Astrocyte of the cerebellum (primary cell): ENCODE data around the gene RNASE8.

Experiments
- DNase-seq: peaks from one replicate; pipeline ENCODE4 v3.0.0-alpha.2; 2011; ENCODE audit warnings: low read depth
- H3K4me3 ChIP-seq: 2 replicates; pipeline ENCODE4 v1.5.1; 2011; ENCODE audit warnings: mild to moderate bottlenecking, low read depth, low read length, moderate library complexity
- CTCF ChIP-seq: IDR thresholded peaks from 2 replicates; pipeline ENCODE4 v1.5.1; 2012; ENCODE audit warnings: low read length, low read depth, moderate library complexity, mild to moderate bottlenecking; ENCODE audit errors: missing control alignments
- in situ Hi-C: cut with HindIII; loops from 2 replicates; pipeline ENCODE4 v1.10.0; 2017; ENCODE audit warnings: low sequenced_read_pairs

Gene RNASE8

GRCh38 chr14:21081521-21082142, 24.0 kb downstream of the RNASE8 start:
- no peak for TF ChIP-seq CTCF
- no peak overlapping the region for H3K4me3 ChIP-seq
- in situ Hi-C loops = no loop called here
- no peak for DNase-seq

DNA sequence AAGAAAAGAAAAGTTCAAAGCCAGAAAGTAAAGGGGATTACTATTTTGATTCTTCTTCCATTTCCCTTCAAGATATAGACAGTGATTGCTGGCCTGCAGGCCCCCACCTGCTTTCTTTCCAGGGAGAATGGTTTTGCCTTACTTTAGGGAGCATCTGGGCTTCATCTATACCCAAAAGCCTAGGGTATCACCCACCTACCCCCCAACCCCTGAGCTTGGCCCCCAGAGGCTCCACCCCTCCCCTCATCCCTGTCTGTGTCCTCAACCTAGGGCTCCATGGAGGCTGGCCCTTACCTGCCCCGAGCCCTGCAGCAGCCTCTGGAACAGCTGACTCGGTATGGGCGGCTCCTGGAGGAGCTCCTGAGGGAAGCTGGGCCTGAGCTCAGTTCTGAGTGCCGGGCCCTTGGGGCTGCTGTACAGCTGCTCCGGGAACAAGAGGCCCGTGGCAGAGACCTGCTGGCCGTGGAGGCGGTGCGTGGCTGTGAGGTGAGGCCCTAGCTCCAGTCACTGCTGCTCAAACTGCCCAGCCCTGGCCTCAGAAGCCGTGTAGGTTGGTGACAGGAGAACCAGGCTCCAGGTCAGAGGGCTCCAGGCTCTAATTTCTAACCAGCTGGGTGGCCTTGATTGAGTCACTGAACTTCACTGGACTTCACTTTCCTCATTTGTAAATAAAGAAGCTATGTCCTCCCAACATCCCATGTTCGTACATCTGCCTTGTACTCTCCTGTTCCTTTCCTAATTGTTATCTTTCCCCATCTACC, 26.1 kb downstream of the RNASE8 start:
- no peak for DNase-seq
- in situ Hi-C loops = no loop called here
- no peak for TF ChIP-seq CTCF
- H3K4me3 ChIP-seq = no peak overlapping the region

GRCh38 chr14:21084396-21084795, 26.8 kb downstream of the RNASE8 start:
- in situ Hi-C loops = no loop called here
- no peak for DNase-seq
- TF ChIP-seq CTCF = no peak
- H3K4me3 ChIP-seq = no peak overlapping the region

GRCh38 chr14:21084998-21085853, 27.6 kb downstream of the RNASE8 start:
- in situ Hi-C loops = no loop called here
- H3K4me3 ChIP-seq = no peak overlapping the region
- peak; percentile 33 for DNase-seq
- no peak for TF ChIP-seq CTCF

DNA sequence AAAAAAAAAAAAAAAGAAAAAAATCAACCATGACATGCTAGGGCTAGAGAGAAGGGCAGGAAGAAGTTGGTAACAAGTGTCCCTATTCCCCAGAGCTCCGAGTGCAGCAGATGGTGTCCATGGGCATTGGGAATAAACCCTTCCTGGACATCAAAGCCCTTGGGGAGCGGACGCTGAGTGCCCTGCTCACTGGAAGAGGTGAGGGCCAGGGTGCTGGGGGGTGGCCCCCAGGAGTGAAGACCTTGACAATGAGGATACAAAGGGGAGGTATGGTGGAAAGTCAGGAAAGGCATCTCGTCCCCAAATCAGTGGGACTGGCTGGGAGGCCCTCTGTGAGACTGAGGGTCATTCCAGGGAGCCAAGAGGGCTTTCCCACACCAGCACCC, 29.3 kb downstream of the RNASE8 start:
- in situ Hi-C loops = no loop called here
- no peak for TF ChIP-seq CTCF
- no peak overlapping the region for H3K4me3 ChIP-seq
- no peak for DNase-seq

GRCh38 chr14:21087294-21088091, 29.9 kb downstream of the RNASE8 start:
- peak; percentile 91 for DNase-seq

More at GRCh38 chr14:21087294-21088091, 29.9 kb downstream of the RNASE8 start:
- TF ChIP-seq CTCF = no peak
- in situ Hi-C loops = no loop called here
- no peak overlapping the region for H3K4me3 ChIP-seq
